ENCODE results near the gene C13orf42. TPM values are rescaled to one million over a fixed set of nuclear protein-coding genes. Genes with fewer than 3 reads are reported as not detected.

The C13orf42 gene
- polyA plus RNA-seq, 2 of the 4 experiments (the other 2 are of a cell fraction), result not detected

DNA sequence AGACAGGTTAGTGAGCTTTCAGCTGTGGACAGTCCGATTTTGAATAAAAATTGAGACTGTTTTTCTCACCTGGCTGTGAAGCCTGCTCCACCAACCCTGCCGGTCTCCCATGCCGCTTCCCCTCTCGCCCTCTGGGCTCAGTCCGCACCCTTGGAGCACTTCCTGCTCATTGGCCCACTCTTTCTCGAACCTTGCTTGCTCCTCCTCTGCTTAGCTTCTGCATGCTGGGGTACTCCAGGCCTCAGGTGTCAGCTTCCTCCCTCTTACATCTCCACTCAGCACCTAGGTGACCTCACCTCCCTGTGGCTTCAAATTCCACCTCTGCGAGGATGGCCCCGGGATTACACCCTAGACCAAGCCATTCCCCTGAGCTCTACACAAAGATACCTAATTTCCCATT lies 39.6 kb downstream of the C13orf42 start:
- no peak for FAIRE-seq

More for the DNA sequence above, 39.6 kb downstream of the C13orf42 start:
- no peak overlapping the region for H3K4me3 ChIP-seq
- no peaks in the 10 kb centered on the region for H3K9me3 ChIP-seq
- POLR2A ChIA-PET, result interaction anchor here (1.4 kb wide), 1 partner anchor 9 kb away, joined by 4 read pairs; no protein-coding TSS in a partner anchor
- H3K27ac ChIP-seq, result no peak overlapping the region
- H3K4me2 ChIP-seq, result no peak overlapping the region
- TF ChIP-seq CHD2 (IDR thresholded peaks at IDR 0.05; ENCODE audit: low read length, partially characterized antibody) (no peak), ZFP36 (IDR thresholded peaks at IDR 0.05; ENCODE audit: borderline replicate concordance, partially characterized antibody) (no peak), RCOR1 (IDR thresholded peaks at IDR 0.05; ENCODE audit: low read depth, low read length) (no peak), CEBPB (IDR thresholded peaks at IDR 0.05) (no peak), POLR2AphosphoS2 (conservative IDR thresholded peaks at IDR 0.05; ENCODE audit: low read length) (no peak), FOSL2 (IDR thresholded peaks at IDR 0.05) (no peak), FOSL2 (CRISPR knock-in tag; IDR thresholded peaks at IDR 0.05) (no peak), RFX5 (IDR thresholded peaks at IDR 0.05) (no peak), ZNF302 (CRISPR knock-in tag; IDR thresholded peaks at IDR 0.05) (no peak), MYC (IDR thresholded peaks at IDR 0.05; ENCODE audit: borderline replicate concordance, low read length) (no peak), KDM1A (IDR thresholded peaks at IDR 0.05; ENCODE audit: low read depth) (no peak), MAZ (IDR thresholded peaks at IDR 0.05; ENCODE audit: borderline replicate concordance, low read depth, low read length) (no peak), JUN (IDR thresholded peaks at IDR 0.05) (no peak), RNF2 (IDR thresholded peaks at IDR 0.05; ENCODE audit: borderline replicate concordance, low read depth) (no peak)
- TF ChIP-seq, protein P1, sequence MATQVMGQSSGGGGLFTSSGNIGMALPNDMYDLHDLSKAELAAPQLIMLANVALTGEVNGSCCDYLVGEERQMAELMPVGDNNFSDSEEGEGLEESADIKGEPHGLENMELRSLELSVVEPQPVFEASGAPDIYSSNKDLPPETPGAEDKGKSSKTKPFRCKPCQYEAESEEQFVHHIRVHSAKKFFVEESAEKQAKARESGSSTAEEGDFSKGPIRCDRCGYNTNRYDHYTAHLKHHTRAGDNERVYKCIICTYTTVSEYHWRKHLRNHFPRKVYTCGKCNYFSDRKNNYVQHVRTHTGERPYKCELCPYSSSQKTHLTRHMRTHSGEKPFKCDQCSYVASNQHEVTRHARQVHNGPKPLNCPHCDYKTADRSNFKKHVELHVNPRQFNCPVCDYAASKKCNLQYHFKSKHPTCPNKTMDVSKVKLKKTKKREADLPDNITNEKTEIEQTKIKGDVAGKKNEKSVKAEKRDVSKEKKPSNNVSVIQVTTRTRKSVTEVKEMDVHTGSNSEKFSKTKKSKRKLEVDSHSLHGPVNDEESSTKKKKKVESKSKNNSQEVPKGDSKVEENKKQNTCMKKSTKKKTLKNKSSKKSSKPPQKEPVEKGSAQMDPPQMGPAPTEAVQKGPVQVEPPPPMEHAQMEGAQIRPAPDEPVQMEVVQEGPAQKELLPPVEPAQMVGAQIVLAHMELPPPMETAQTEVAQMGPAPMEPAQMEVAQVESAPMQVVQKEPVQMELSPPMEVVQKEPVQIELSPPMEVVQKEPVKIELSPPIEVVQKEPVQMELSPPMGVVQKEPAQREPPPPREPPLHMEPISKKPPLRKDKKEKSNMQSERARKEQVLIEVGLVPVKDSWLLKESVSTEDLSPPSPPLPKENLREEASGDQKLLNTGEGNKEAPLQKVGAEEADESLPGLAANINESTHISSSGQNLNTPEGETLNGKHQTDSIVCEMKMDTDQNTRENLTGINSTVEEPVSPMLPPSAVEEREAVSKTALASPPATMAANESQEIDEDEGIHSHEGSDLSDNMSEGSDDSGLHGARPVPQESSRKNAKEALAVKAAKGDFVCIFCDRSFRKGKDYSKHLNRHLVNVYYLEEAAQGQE (IDR thresholded peaks at IDR 0.05), result no peak
- TF ChIP-seq, protein P2, sequence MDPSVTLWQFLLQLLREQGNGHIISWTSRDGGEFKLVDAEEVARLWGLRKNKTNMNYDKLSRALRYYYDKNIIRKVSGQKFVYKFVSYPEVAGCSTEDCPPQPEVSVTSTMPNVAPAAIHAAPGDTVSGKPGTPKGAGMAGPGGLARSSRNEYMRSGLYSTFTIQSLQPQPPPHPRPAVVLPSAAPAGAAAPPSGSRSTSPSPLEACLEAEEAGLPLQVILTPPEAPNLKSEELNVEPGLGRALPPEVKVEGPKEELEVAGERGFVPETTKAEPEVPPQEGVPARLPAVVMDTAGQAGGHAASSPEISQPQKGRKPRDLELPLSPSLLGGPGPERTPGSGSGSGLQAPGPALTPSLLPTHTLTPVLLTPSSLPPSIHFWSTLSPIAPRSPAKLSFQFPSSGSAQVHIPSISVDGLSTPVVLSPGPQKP (IDR thresholded peaks at IDR 0.05; ENCODE audit: low read depth, low read length), result no peak
- TF ChIP-seq, protein P3, sequence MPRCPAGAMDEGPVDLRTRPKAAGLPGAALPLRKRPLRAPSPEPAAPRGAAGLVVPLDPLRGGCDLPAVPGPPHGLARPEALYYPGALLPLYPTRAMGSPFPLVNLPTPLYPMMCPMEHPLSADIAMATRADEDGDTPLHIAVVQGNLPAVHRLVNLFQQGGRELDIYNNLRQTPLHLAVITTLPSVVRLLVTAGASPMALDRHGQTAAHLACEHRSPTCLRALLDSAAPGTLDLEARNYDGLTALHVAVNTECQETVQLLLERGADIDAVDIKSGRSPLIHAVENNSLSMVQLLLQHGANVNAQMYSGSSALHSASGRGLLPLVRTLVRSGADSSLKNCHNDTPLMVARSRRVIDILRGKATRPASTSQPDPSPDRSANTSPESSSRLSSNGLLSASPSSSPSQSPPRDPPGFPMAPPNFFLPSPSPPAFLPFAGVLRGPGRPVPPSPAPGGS (IDR thresholded peaks at IDR 0.05), result no peak
- TF ChIP-seq, protein P4, sequence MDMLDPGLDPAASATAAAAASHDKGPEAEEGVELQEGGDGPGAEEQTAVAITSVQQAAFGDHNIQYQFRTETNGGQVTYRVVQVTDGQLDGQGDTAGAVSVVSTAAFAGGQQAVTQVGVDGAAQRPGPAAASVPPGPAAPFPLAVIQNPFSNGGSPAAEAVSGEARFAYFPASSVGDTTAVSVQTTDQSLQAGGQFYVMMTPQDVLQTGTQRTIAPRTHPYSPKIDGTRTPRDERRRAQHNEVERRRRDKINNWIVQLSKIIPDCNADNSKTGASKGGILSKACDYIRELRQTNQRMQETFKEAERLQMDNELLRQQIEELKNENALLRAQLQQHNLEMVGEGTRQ (IDR thresholded peaks at IDR 0.05), result no peak
- TF ChIP-seq, protein P5, sequence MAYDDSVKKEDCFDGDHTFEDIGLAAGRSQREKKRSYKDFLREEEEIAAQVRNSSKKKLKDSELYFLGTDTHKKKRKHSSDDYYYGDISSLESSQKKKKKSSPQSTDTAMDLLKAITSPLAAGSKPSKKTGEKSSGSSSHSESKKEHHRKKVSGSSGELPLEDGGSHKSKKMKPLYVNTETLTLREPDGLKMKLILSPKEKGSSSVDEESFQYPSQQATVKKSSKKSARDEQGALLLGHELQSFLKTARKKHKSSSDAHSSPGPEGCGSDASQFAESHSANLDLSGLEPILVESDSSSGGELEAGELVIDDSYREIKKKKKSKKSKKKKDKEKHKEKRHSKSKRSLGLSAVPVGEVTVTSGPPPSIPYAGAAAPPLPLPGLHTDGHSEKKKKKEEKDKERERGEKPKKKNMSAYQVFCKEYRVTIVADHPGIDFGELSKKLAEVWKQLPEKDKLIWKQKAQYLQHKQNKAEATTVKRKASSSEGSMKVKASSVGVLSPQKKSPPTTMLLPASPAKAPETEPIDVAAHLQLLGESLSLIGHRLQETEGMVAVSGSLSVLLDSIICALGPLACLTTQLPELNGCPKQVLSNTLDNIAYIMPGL (CRISPR knock-in tag; IDR thresholded peaks at IDR 0.05; ENCODE audit: borderline replicate concordance), result no peak
- ATAC-seq (0 out of 6 replicates have a peak, but pooled peaks of 1 of the 2 experiments have one; percentile 39), DNase-seq (ENCODE audit: low read depth in 1 of 2, low spot score in 1 of 2) (no peak)
- H3K4me1 ChIP-seq, result no peaks in the 10 kb centered on the region
- CTCF ChIA-PET, result interaction anchor here (0.5 to 1.4 kb wide), 3 partner anchors 13 to 46 kb away, joined by 3 to 4 read pairs (median 3); no protein-coding TSS in a partner anchor
- 88% methylated on average over 8 of the region's 8 CpGs for WGBS (ENCODE audit: missing lambda C conversion rate)
